Mesodermal cell (in vitro differentiated cells): ENCODE results near the gene FAM200A.
A peak's percentile ranks its signal among the peaks of the same experiment; 100 is the strongest.
"Not testable (repeated sequence)": the region's sequence is repeated elsewhere in the genome, so short reads cannot be mapped to it uniquely, and the experiment has no call there.

Source experiments
- H3K27ac ChIP-seq: 2 replicates; pipeline ENCODE4 v1.7.0; 2013; ENCODE audit warnings: mild to moderate bottlenecking, low read depth, low read length, moderate library complexity; ENCODE audit not compliant: severe bottlenecking
- H3K36me3 ChIP-seq: 2 replicates; pipeline ENCODE4 v1.7.1; 2013; ENCODE audit warnings: mild to moderate bottlenecking, low read length, moderate library complexity; ENCODE audit not compliant: control insufficient read depth, insufficient read depth
- H3K4me1 ChIP-seq: one replicate; pipeline ENCODE4 v1.7.1; 2013; ENCODE audit warnings: mild to moderate bottlenecking, low read length; ENCODE audit not compliant: insufficient read depth, control insufficient read depth, poor library complexity, severe bottlenecking
- H3K4me3 ChIP-seq: 2 replicates; pipeline ENCODE4 v1.7.0; 2013; ENCODE audit warnings: low read length, control low read depth, mild to moderate bottlenecking; ENCODE audit not compliant: insufficient read depth, poor library complexity, severe bottlenecking; ENCODE audit errors: extremely low read depth
- H3K9me3 ChIP-seq: 2 replicates; pipeline ENCODE4 v1.7.1; 2013; ENCODE audit warnings: mild to moderate bottlenecking, low read length, moderate library complexity; ENCODE audit not compliant: control insufficient read depth
- WGBS, 2 experiments: methylation state at CpG; one replicate each; pipeline ENCODE4 v1.1.5; 2013; ENCODE audit warnings: missing lambda C conversion rate in 2 of 2; ENCODE audit not compliant: insufficient coverage in 2 of 2; 5-methylcytosine and 5-hydroxymethylcytosine counted together

FAM200A gene

GRCh38 chr7:99576251-99576650, 24.3 kb upstream of the FAM200A start:
- H3K27ac ChIP-seq: no peak overlapping the region
- H3K4me1 ChIP-seq: no peaks in the 10 kb centered on the region
- H3K4me3 ChIP-seq: no peak overlapping the region
- H3K36me3 ChIP-seq: peaks cover 37% of the 10 kb centered on the region
- WGBS, 2 experiments: 83% methylated on average over 1 of the region's 3 CpGs; no CpG with 5 or more reads in 1 of the 2 experiments
- no peaks in the 10 kb centered on the region for H3K9me3 ChIP-seq

- Histone ChIP-seq H3K4me3 (no peak overlapping the region), H3K9me3 (no peaks in the 10 kb centered on the region), H3K36me3 (peaks cover 65% of the 10 kb centered on the region), H3K27ac (no peak overlapping the region), H3K4me1 (no peaks in the 10 kb centered on the region)
- WGBS, 2 experiments: no CpG with 5 or more reads among the region's 1 CpG
Measured at GRCh38 chr7:99573257-99573656, 21.3 kb upstream of the FAM200A start.

- no peaks in the 10 kb centered on the region for H3K4me1 ChIP-seq
- no peak overlapping the region for H3K4me3 ChIP-seq
- H3K9me3 ChIP-seq: no peaks in the 10 kb centered on the region
- peaks cover 78% of the 10 kb centered on the region for H3K36me3 ChIP-seq
- WGBS, 2 experiments: 97 to 100% methylated on average over 2 to 3 of the region's 3 CpGs
- no peak overlapping the region for H3K27ac ChIP-seq
Measured at GRCh38 chr7:99571768-99572167, 19.9 kb upstream of the FAM200A start.

GRCh38 chr7:99568770-99569169, 16.9 kb upstream of the FAM200A start:
- not testable (repeated sequence) for H3K4me3 ChIP-seq, H3K9me3 ChIP-seq, H3K4me1 ChIP-seq, H3K27ac ChIP-seq
- 87 to 100% methylated on average over 3 to 6 of the region's 7 CpGs for WGBS, 2 experiments
- peaks cover 97% of the 10 kb centered on the region for H3K36me3 ChIP-seq

GRCh38 chr7:99563650-99564049, 11.7 kb upstream of the FAM200A start:
- Histone ChIP-seq H3K27ac (peak overlapping the region; percentile 98), H3K36me3 (peaks cover 75% of the 10 kb centered on the region)
- WGBS, 2 experiments: 61 to 96% methylated on average over 7 of the region's 10 CpGs

GRCh38 chr7:99562832-99563231, 10.9 kb upstream of the FAM200A start:
- Histone ChIP-seq H3K4me3 (no peak overlapping the region), H3K9me3 (no peaks in the 10 kb centered on the region), H3K27ac (peak overlapping the region; percentile 98), H3K4me1 (peaks cover 45% of the 10 kb centered on the region), H3K36me3 (peaks cover 67% of the 10 kb centered on the region)
- 14% methylated on average over 1 of the region's 2 CpGs; no CpG with 5 or more reads in 1 of the 2 experiments for WGBS, 2 experiments

More at GRCh38 chr7:99563650-99564049, 11.7 kb upstream of the FAM200A start:
- Histone ChIP-seq H3K4me3 (no peak overlapping the region), H3K4me1 (peaks cover 45% of the 10 kb centered on the region), H3K9me3 (no peaks in the 10 kb centered on the region)

- Histone ChIP-seq H3K4me1 (peaks cover 45% of the 10 kb centered on the region), H3K27ac (peak overlapping the region; percentile 98), H3K4me3 (no peak overlapping the region), H3K9me3 (no peaks in the 10 kb centered on the region), H3K36me3 (peaks cover 63% of the 10 kb centered on the region)
- WGBS, 2 experiments: 90 to 100% methylated on average over 2 of the region's 9 CpGs
Measured at GRCh38 chr7:99562114-99562784, 10.3 kb upstream of the FAM200A start.

- Histone ChIP-seq H3K4me1 (peaks cover 45% of the 10 kb centered on the region), H3K9me3 (no peaks in the 10 kb centered on the region), H3K36me3 (peaks cover 64% of the 10 kb centered on the region), H3K27ac (peak overlapping the region; percentile 98), H3K4me3 (no peak overlapping the region)
- WGBS, 2 experiments: 93 to 100% methylated on average over 1 to 2 of the region's 2 CpGs
Measured at GRCh38 chr7:99561737-99562051, 9.8 kb upstream of the FAM200A start.

- WGBS, 2 experiments: 98 to 100% methylated on average over 3 to 5 of the region's 7 CpGs
- H3K4me1 ChIP-seq: peaks cover 45% of the 10 kb centered on the region
- no peaks in the 10 kb centered on the region for H3K9me3 ChIP-seq
- peaks cover 62% of the 10 kb centered on the region for H3K36me3 ChIP-seq
- peak overlapping the region; percentile 98 for H3K27ac ChIP-seq
- H3K4me3 ChIP-seq: no peak overlapping the region
Measured at GRCh38 chr7:99560834-99561736, 9.2 kb upstream of the FAM200A start.

GRCh38 chr7:99559175-99559915, 7.4 kb upstream of the FAM200A start:
- H3K9me3 ChIP-seq: no peaks in the 10 kb centered on the region
- H3K27ac ChIP-seq: peak overlapping the region; percentile 94
- peaks cover 60% of the 10 kb centered on the region for H3K36me3 ChIP-seq
- H3K4me1 ChIP-seq: peaks cover 44% of the 10 kb centered on the region
- WGBS, 2 experiments: 7 to 11% methylated on average over 17 to 21 of the region's 31 CpGs
- H3K4me3 ChIP-seq: peak overlapping the region; percentile 72
